WI38 (cell line): ENCODE measurements around the gene TCHHL1.

Experiments used
- H3K4me3 ChIP-seq: 2 replicates; pipeline ENCODE4 v1.5.1; 2011; ENCODE audit warnings: low read depth, mild to moderate bottlenecking, control low read depth, low read length
- TF ChIP-seq, protein P1 (sequence below): IDR thresholded peaks from 2 replicates; pipeline ENCODE4 v1.5.1; 2012; ENCODE audit warnings: low read depth, mild to moderate bottlenecking, control low read depth, low read length

TCHHL1 gene

DNA sequence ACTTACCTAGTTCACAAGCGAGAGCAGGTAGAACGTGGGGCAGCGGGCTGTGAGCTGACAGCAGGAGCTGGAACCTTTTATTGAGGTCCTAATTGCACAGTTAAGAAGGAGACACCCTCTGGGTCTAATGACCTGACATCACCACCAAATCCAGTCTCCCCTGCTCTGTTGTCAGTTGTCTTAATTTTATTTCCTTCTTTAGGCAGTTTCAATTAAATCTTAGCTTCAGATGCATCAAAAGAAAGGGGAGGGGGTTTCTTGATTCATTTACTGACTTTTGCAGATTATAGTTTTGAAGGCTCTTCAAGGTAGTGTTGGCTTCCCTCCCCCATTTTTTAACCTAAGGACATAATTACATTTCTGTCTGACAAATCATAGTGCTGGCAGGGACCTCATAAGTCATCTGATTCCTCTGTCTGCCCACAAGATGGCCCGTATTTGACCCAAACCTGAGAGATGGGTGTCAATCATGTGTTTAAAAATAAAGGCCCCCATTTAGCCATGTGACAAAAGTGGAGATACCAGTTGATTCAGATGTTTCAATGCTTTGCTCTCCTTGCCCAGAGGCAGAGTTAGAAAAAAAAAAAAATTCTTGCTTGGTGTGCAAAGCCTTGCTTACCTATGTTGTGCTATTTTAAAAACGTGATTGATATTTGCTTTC is at the start of gene TCHHL1:
TCHHL1 (minus strand) TSS at position 51 of the 661 bp plus-strand sequence. CDS start 921 bp downstream, outside the sequence.
- H3K4me3 ChIP-seq = no peak within 1 kb of the TSS
- TF ChIP-seq, protein P1, sequence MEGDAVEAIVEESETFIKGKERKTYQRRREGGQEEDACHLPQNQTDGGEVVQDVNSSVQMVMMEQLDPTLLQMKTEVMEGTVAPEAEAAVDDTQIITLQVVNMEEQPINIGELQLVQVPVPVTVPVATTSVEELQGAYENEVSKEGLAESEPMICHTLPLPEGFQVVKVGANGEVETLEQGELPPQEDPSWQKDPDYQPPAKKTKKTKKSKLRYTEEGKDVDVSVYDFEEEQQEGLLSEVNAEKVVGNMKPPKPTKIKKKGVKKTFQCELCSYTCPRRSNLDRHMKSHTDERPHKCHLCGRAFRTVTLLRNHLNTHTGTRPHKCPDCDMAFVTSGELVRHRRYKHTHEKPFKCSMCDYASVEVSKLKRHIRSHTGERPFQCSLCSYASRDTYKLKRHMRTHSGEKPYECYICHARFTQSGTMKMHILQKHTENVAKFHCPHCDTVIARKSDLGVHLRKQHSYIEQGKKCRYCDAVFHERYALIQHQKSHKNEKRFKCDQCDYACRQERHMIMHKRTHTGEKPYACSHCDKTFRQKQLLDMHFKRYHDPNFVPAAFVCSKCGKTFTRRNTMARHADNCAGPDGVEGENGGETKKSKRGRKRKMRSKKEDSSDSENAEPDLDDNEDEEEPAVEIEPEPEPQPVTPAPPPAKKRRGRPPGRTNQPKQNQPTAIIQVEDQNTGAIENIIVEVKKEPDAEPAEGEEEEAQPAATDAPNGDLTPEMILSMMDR = no peak

- TF ChIP-seq, protein P1 = no peak
- no peak overlapping the region for H3K4me3 ChIP-seq
Observed at GRCh38 chr1:152137215-152137614, 48.4 kb upstream of the TCHHL1 start.

DNA sequence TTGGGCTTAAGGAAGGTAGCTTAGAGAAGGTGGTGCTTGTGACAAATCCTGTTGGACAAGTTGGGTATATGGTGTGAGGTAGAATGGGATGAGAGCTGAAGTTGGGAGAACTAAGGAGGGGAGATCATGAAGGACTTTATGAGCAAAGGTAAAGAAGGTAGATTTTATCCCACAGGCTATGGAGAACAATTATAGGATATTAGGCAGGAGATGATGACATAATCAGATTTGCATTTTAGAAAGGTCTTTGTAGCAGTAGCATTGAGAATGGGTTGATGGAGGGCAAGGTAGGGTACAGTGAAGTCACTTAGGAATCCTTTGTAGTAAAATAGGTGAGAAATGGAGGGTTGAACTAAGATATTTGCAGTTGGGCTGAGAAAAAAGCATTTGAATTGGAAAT is 41.3 kb upstream of the TCHHL1 start:
- no peak overlapping the region for H3K4me3 ChIP-seq
- TF ChIP-seq, protein P1 = no peak

DNA sequence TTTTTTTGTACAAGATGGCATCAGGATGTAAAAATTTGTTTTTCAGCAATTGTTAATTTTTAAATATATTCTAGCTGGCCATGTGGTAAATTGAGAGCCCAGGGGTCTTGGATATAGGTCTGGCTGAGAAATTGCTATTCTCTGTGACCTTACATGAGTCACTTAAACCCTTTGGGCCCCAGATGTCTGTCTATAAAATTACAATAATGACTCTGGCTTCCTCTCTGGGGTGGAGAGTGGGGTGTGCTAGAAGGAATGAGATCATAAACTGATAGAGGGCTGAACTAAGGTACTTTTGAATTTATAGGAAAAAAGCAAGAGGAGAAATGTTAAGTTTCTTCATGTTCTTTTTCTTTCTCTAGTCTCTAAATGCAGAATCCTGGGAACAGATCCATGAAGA is 38.8 kb upstream of the TCHHL1 start:
- H3K4me3 ChIP-seq = no peak overlapping the region
- TF ChIP-seq, protein P1 = no peak

GRCh38 chr1:152125834-152126443 is 37.1 kb upstream of the TCHHL1 start:
- TF ChIP-seq, protein P1 = no peak
- H3K4me3 ChIP-seq = no peak overlapping the region

- no peak overlapping the region for H3K4me3 ChIP-seq
- TF ChIP-seq, protein P1 = no peak
Observed at GRCh38 chr1:152118915-152119314, 30.1 kb upstream of the TCHHL1 start.

DNA sequence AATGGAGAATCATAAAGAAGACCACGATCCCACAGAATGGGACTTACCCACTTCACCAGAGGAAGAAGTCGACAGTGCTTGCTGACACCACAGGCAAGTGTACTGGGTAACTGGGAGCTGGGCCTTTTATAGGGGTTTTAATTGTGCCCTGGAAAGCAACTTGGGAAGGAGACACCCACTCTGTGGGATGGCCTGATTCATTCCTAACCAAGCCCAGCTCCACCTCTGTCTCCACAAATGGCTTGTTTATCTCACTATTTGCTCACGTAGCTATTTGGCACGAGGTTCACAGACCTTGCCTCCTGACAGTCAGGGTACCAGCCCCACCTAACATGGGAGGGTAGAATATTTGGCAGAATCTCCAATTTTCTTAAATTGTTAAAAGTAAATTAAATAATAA is 26.5 kb upstream of the TCHHL1 start, which contains the start of gene TCHH:
TCHH (minus strand) TSS at position 101 of the 400 bp plus-strand sequence. CDS start 1,364 bp downstream, outside the sequence.
- TF ChIP-seq, protein P1 = no peak
- H3K4me3 ChIP-seq = no peak within 1 kb of the TSS
